GM13976 (cell line): Measurements from ENCODE around the gene PPP1R3G.

Experiments
- DNase-seq: peaks from one replicate; pipeline ENCODE4 v3.0.0; 2012; ENCODE audit warnings: low spot score
- in situ Hi-C: fragments of 300-500 bp; cut with MboI; formaldehyde crosslinking; loops from one replicate; pipeline ENCODE4 v1.12.0; 2022; ENCODE audit warnings: low sequenced_read_pairs, mixed read lengths, inconsistent platforms; ENCODE audit not compliant: unreplicated experiment
- TF ChIP-seq, protein P1 (sequence below): IDR thresholded peaks from 2 replicates; pipeline ENCODE4 v1.5.1; 2012; ENCODE audit warnings: borderline replicate concordance, mild to moderate bottlenecking; ENCODE audit not compliant: insufficient read depth; ENCODE audit errors: extremely low read depth, missing control alignments, control extremely low read depth

PPP1R3G gene

DNA sequence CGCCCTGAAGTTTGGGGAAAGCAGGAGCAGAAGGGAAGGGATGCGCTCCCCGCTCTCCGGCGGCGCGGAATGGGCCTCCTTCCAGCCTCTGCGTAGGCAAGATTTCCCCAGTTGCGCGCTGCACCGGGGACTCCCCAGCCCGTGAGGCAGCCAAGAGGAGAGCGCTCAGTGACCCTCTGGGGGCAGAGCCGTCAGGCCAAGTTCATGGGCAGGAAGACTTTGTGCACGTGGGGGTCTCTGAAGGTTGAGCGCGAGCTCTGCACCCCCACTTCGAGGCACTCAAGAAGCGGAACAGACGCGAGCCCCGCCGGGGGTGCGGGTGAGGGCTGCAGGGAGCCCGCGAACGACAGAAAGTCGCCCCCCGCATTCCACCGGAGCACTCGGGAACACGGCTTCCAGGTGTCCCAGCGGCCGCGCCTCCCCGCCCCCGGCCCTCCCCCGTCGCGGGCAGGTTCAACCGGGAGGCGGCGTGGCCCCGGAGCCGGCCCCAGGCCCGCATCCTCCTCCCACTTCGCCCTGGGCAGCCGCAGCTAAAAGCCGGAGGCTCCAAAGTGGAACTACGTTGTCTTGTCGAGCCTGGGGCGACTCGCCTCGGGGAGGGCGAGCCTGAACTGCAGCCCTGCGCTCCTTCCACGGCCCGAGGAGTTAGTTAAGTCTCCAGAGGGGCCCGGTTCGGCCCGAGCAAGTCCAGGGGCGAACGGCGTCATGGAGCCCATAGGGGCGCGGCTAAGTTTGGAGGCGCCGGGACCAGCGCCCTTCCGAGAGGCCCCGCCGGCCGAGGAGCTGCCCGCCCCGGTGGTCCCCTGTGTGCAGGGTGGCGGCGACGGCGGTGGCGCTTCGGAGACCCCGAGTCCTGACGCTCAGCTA, at the start of gene PPP1R3G:
PPP1R3G (plus strand) TSS at position 561 of the 867 bp plus-strand sequence; CDS start at position 706, 145 bp downstream.
- peak; percentile 76 for DNase-seq
- in situ Hi-C loops: no loop called here
- TF ChIP-seq, protein P1, sequence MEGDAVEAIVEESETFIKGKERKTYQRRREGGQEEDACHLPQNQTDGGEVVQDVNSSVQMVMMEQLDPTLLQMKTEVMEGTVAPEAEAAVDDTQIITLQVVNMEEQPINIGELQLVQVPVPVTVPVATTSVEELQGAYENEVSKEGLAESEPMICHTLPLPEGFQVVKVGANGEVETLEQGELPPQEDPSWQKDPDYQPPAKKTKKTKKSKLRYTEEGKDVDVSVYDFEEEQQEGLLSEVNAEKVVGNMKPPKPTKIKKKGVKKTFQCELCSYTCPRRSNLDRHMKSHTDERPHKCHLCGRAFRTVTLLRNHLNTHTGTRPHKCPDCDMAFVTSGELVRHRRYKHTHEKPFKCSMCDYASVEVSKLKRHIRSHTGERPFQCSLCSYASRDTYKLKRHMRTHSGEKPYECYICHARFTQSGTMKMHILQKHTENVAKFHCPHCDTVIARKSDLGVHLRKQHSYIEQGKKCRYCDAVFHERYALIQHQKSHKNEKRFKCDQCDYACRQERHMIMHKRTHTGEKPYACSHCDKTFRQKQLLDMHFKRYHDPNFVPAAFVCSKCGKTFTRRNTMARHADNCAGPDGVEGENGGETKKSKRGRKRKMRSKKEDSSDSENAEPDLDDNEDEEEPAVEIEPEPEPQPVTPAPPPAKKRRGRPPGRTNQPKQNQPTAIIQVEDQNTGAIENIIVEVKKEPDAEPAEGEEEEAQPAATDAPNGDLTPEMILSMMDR: no peak

DNA sequence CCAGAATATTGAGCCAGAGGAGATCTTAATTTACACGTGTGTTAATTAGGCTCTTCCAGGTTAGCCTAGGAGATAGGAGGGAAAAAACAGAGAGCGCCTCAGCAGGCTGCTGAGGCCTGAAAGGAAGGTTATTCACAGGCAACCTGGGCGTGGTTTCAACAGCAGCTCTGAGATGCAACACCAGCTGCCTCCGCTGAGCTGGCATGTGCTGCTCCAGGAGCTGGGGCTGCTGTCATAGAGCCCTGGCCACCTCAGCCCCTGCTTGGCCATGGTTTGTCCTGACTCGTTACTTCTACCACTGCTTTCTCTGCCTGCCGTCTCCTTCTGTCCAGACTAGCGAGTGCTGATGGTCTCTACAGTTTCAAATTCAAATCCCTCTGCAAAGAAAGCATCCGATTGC, 48.9 kb upstream of the PPP1R3G start:
- TF ChIP-seq, protein P1: no peak
- DNase-seq: no peak
- in situ Hi-C loops: no loop called here

DNA sequence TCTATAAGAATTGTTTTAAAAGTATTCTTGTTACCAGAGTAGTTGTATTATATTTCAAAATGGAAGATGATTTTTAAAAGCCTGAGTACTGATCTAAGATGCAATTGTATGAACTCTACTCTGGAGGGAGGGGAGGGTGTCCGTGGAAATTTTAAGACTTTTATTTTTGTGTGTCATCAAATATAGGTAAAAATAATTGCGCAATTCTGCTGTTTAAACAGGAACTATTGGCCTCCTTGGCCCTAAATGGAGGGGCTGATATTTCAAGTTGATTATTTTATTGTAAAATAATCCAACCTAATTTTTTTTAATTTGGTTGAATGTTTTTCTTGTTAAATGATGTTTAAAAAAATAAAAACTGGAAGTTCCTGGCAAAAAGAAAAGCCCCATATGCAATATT, 43.2 kb upstream of the PPP1R3G start:
- in situ Hi-C loops: no loop called here
- DNase-seq: no peak
- TF ChIP-seq, protein P1: no peak

DNA sequence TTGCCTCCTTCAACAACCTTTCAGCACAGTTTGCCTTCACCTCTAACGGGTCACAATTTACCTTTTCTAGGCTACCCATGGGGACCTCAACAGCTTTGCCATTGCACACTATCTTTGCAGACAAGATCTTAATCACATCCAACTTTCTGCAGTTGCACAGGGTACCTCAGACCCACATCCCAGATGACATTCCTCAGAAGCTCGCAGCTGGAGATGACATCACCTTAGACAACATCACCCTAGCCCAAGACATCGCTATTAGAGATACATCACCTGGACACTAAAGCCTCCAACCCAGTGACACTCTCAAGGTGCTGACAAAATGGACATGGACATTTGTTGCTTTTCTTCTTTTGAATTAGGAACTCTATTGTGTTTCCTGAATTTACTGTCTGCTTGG, 42.7 kb upstream of the PPP1R3G start:
- DNase-seq: no peak
- in situ Hi-C loops: no loop called here
- TF ChIP-seq, protein P1: no peak

DNA sequence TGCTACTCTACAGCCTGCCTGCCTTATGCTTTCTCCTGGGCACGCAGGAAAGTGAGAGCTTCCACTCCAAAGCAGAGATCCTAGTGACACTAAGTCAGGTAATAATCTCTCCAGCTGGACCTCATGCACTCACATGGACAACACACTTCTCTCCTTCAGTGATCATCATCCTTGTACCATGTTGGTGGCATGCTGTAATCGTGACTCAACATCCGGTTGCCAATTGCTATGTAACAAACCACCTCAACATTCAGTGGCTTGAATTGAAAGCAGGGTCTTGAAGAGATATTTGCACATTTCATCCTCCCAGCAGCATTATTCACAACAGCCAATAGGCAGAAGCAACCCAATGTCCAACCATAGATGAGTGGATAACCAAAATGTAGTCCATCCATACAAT, 40.3 kb upstream of the PPP1R3G start:
- TF ChIP-seq, protein P1: no peak
- DNase-seq: no peak
- in situ Hi-C loops: no loop called here

DNA sequence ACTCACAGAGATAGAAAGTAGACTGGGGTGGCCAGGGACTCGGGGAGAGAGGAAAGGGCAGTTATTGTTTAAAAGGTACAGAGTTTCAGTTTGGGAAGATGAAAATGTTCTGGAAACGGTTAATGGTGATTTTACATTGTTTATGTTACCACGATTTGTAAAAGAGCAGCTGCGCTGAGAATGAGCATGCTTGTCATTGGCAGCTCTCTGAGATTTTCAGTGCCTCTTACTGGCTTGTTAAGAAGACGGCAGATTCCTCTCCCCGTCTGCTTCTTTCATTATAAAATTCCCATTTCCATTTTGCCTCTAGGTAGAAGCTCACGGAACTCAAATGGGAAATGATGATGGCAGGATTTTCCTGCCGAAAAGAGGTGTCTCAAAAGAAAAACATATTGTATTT, 39.7 kb upstream of the PPP1R3G start:
- in situ Hi-C loops: no loop called here
- TF ChIP-seq, protein P1: no peak
- no peak for DNase-seq
